Peyer's patch (tissue), 4 donors: ENCODE results near the gene PRPSAP1. TPM values are rescaled to one million over a fixed set of nuclear protein-coding genes. Genes with fewer than 3 reads are reported as not detected.
"Not testable (repeated sequence)": the region's sequence is repeated elsewhere in the genome, so short reads cannot be mapped to it uniquely, and the experiment has no call there.

Source experiments
- DNase-seq, 3 donors: peaks; one replicate each; pipeline ENCODE4 v3.0.0-alpha.2; 2017 to 2019
- H3K27ac ChIP-seq, 4 donors: fragments of 200-600 bp; sonication (generic); one replicate each; pipeline ENCODE4 v1.5.1; 2016 to 2019
- H3K27me3 ChIP-seq, 2 donors: fragments of 200-600 bp; sonication (generic); one replicate each; pipeline ENCODE4 v1.5.1; 2019
- H3K36me3 ChIP-seq, 3 donors: fragments of 200-600 bp; sonication (generic); one replicate each; pipeline ENCODE4 v1.5.1; 2016 to 2019
- H3K4me1 ChIP-seq, 4 donors: fragments of 200-600 bp; sonication (generic); one replicate each; pipeline ENCODE4 v1.5.1; 2016 to 2019
- H3K4me3 ChIP-seq, 4 donors: fragments of 200-600 bp; sonication (generic); 1 replicate in 3 of 4; 2 replicates in 1 of 4; pipeline ENCODE4 v1.5.1; 2016 to 2019; ENCODE audit warnings: mild to moderate bottlenecking in 1 of 4
- H3K9me3 ChIP-seq, 4 donors: fragments of 200-600 bp; sonication (generic); one replicate each; pipeline ENCODE4 v1.5.1; 2016 to 2019; ENCODE audit warnings: mild to moderate bottlenecking in 1 of 4
- POLR2A ChIP-seq, 2 donors: fragments of 450-650 bp; IDR thresholded peaks; one replicate each; pipeline ENCODE4 v1.5.1; 2017; ENCODE audit warnings: antibody characterized with exemption in 2 of 2, mild to moderate bottlenecking in 2 of 2, moderate library complexity in 2 of 2
- total RNA-seq, 4 donors: library from RNA; depleted of rRNA; stranded (reverse); fragments of >200 nt; gene quantifications; one replicate each; pipeline ENCODE4 v1.1.0, GENCODE V29; 2016
- TF ChIP-seq, protein P1 (sequence below), 6 experiments: fragments of 450-650 bp in 4 of 6; fragments of 200-600 bp in 2 of 6; sonication (generic) in 1 of 6; IDR thresholded peaks; one replicate each; pipeline ENCODE4 v1.5.1; 2017 to 2019; ENCODE audit warnings: antibody characterized with exemption in 6 of 6, mild to moderate bottlenecking in 3 of 6, moderate library complexity in 1 of 6

The PRPSAP1 gene
- total RNA-seq, 4 donors from 2014 or later: 39.4 to 105 (median 70.4) TPM

DNA sequence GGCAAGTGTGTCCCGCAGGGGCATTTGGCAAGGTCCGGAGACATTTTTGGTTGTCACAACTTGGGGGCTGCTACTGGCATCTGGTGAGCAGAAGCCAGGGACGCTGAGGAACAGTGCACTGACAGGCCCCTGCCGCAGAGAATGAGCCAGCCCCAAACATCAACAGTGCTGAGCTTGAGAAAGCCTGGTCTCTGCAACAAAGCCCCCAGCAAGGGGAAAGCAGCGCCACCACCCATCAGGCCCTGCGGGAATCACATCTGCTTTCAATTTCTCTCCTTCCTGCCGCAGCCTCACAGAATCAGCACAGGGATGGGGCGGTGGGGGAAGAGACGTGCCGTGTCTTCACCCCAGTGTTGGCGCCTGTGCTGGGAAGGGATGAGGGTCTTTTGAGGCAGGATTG lies 14.8 kb upstream of the PRPSAP1 start:
- no peaks in the 10 kb centered on the region for H3K36me3 ChIP-seq
- no peak for DNase-seq
- no peaks in the 10 kb centered on the region for H3K4me1 ChIP-seq
- no peaks in the 10 kb centered on the region for H3K9me3 ChIP-seq
- H3K4me3 ChIP-seq: no peak overlapping the region
- H3K27ac ChIP-seq: no peak overlapping the region
- no peak for TF ChIP-seq POLR2A (IDR thresholded peaks at IDR 0.05)
- TF ChIP-seq, protein P1, sequence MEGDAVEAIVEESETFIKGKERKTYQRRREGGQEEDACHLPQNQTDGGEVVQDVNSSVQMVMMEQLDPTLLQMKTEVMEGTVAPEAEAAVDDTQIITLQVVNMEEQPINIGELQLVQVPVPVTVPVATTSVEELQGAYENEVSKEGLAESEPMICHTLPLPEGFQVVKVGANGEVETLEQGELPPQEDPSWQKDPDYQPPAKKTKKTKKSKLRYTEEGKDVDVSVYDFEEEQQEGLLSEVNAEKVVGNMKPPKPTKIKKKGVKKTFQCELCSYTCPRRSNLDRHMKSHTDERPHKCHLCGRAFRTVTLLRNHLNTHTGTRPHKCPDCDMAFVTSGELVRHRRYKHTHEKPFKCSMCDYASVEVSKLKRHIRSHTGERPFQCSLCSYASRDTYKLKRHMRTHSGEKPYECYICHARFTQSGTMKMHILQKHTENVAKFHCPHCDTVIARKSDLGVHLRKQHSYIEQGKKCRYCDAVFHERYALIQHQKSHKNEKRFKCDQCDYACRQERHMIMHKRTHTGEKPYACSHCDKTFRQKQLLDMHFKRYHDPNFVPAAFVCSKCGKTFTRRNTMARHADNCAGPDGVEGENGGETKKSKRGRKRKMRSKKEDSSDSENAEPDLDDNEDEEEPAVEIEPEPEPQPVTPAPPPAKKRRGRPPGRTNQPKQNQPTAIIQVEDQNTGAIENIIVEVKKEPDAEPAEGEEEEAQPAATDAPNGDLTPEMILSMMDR (IDR thresholded peaks at IDR 0.05): no peak
- no peaks in the 10 kb centered on the region for H3K27me3 ChIP-seq

DNA sequence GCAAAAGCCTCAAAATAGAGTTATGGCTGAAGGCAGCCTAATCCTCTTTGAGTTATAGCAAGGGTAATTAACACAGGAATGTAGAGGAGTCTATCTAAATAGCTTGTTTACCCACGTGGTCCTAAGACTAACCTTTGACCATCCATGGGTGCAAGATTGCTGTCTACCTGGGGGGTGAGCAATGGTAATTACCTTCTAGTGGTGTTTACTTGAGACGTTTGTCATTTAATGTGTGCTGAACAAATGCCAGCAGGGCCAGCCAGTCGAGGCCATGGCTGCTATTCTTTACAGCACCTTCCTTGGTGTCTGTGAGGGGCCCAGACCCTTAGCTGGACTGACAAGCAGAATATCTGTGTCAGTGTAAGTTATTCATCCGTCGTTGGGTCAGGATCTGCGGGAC lies 13.9 kb upstream of the PRPSAP1 start:
- Histone ChIP-seq H3K27ac (no peak overlapping the region), H3K27me3 (no peaks in the 10 kb centered on the region), H3K4me3 (no peak overlapping the region), H3K36me3 (no peaks in the 10 kb centered on the region), H3K4me1 (no peaks in the 10 kb centered on the region), H3K9me3 (no peaks in the 10 kb centered on the region)
- DNase-seq: no peak
- TF ChIP-seq POLR2A (IDR thresholded peaks at IDR 0.05): no peak
- TF ChIP-seq, protein P1 (IDR thresholded peaks at IDR 0.05): no peak

DNA sequence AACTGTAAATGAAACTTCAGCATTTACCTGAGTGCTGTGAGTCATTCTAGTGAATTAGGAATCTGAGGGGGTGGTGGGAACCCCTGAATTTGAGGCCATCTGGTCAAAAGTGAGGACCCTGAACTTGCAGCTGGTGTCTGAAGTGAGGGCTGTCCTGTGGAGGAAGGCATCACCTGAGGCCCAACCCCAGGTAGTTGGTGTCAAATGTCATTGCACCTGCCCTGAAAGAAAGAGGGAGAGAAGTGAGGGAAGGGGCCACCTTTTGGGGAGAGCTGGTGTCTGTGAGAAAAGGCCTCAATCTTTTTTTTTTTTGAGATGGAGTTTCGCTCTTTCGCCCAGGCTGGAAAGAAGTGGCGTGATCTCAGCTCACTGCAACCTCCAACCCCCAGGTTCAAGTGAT lies 12.5 kb upstream of the PRPSAP1 start:
- H3K4me1 ChIP-seq: no peaks in the 10 kb centered on the region
- H3K36me3 ChIP-seq: no peaks in the 10 kb centered on the region
- no peaks in the 10 kb centered on the region for H3K27me3 ChIP-seq
- H3K4me3 ChIP-seq: no peak overlapping the region
- TF ChIP-seq POLR2A (IDR thresholded peaks at IDR 0.05): no peak
- no peak for DNase-seq
- H3K27ac ChIP-seq: no peak overlapping the region
- H3K9me3 ChIP-seq: no peaks in the 10 kb centered on the region

DNA sequence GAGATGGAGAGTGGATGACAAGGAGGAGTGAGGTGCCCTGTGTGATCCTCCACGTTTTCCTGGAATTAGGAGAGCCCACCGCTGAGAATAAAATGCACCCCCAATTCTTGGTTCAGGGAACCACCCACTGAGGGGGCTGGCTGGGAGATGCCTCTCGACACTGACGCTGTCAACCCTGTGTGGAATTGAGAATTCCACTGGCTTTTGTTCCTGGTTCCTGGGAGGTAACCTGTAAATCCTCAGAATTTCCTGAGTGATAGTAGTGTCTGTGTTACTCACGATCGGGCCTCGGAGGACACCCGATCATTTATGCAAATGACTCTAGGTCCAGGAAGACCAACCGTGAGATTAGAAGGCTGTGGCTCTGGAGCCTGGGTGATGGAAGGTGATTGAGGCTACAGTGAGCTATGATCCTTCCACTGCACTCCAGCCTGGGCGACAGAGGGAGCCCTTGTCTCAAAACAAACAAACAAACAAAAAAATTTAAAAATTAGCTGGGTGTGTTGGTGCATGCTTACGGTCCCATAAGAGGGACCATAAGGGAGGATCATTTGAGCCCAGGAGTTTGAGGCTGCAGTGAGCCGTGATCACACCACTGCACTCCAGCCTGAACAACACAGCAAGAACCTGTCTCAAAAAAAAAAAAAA lies 11.7 kb upstream of the PRPSAP1 start:
- TF ChIP-seq, protein P1 (IDR thresholded peaks at IDR 0.05): peak in 3 of 6 experiments; percentile 13 to 22 (median 14)
- no peak for TF ChIP-seq POLR2A (IDR thresholded peaks at IDR 0.05)
- Histone ChIP-seq H3K9me3 (no peaks in the 10 kb centered on the region), H3K27ac (no peak overlapping the region), H3K27me3 (no peaks in the 10 kb centered on the region), H3K36me3 (no peaks in the 10 kb centered on the region), H3K4me1 (no peaks in the 10 kb centered on the region), H3K4me3 (no peak overlapping the region)
- DNase-seq: no peak

DNA sequence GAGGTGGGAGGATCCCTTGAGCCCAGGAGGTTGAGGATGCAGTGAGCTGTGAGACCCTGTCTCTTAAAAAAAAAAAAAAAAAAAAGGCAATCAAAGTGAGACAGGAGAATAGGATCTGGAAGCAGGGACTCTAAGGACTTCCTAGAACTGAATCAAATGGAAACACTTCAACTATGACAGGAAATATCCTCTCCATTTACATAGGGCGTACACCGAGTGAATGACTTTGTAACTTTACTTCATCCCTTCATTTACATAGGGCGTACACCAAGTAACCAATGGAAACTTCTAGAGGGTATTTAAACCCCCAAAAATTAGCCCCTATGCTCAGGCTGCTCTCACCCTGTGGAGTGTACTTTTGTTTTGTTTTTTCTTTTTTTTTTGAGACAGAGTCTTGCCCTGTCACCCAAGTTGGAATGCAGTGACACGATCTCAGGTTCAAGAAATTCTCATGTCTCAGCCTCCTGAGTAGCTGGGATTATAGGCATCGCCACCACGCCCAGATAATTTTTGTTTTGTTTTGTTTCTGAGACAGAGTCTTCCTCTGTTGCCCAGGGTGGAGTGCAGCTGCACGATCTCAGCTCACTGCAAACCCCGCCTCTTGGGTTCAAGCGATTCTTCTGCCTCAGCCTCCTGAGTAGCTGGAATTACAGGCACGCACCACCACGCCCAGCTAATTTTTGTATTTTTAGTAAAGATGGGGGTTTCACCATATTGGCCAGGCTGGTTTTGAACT lies 9.6 kb upstream of the PRPSAP1 start:
- no peaks in the 10 kb centered on the region for H3K27me3 ChIP-seq
- H3K36me3 ChIP-seq: no peaks in the 10 kb centered on the region
- H3K27ac ChIP-seq: no peak overlapping the region
- H3K4me1 ChIP-seq: no peaks in the 10 kb centered on the region
- TF ChIP-seq, protein P1 (IDR thresholded peaks at IDR 0.05): no peak
- no peak for TF ChIP-seq POLR2A (IDR thresholded peaks at IDR 0.05)
- DNase-seq: no peak
- H3K4me3 ChIP-seq: no peak overlapping the region
- no peaks in the 10 kb centered on the region for H3K9me3 ChIP-seq

DNA sequence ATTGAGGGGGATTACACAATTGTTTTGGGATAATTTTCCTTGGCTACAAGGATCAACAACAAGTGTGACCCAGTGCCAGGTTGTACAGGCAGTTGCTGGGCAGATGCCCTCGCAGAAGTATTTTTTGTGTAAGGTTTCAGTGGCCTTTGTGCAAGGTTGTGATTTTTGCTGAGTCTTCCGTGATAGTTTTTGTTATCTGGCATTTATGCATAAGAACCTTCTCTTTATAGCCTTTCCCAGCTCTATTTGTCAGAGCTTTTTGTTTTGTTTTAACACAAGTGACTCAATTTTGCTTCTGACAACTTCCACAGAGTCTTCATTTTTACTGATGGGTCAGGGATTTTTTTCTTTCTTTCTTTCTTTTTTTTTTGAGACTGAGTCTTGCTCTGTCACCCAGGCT lies 6.7 kb upstream of the PRPSAP1 start:
- DNase-seq: no peak
- Histone ChIP-seq H3K9me3 (no peaks in the 10 kb centered on the region), H3K4me1 (no peaks in the 10 kb centered on the region), H3K36me3 (no peaks in the 10 kb centered on the region), H3K4me3 (no peak overlapping the region), H3K27me3 (no peaks in the 10 kb centered on the region), H3K27ac (no peak overlapping the region)
- no peak for TF ChIP-seq POLR2A (IDR thresholded peaks at IDR 0.05)
- TF ChIP-seq, protein P1 (IDR thresholded peaks at IDR 0.05): no peak

DNA sequence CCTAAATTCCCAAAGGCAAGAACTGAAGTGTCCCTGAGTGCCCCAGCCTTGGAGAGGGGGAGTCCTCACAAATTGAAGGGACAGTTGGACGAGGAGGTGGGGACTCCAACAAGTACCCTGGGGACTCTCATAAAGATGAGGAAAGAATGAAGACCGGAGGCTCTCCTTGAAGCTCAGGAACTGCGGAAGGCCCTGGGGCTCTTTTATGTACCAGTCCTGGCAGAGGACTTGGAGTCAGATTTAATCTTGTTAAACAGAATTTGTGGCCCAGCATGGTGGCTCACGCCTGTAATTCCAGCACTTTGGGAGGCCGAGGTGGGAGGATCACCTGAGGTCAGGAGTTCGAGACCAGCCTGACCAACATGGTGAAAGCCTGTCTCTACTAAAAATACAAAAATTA lies 6.1 kb upstream of the PRPSAP1 start:
- H3K9me3 ChIP-seq, DNase-seq, H3K4me3 ChIP-seq, H3K27ac ChIP-seq, H3K4me1 ChIP-seq, H3K36me3 ChIP-seq, H3K27me3 ChIP-seq: not testable (repeated sequence)
